A549 (cell line): Measurements from ENCODE around the gene FBXO38. TPM values are rescaled to one million over a fixed set of nuclear protein-coding genes. Genes with fewer than 3 reads are reported as not detected.
A peak's percentile ranks its signal among the peaks of the same experiment; 100 is the strongest.

ENCODE experiments used
- ATAC-seq, 2 experiments: fragments of 200-7000 bp in 1 of 2; fragments of >200 bp in 1 of 2; cut with Nextera tagmentation in 1 of 2; cut with Tn5 transposase in 1 of 2; 3 replicates each; pipeline versions ENCODE4 v1.8.0 to v1.9.1; 2018 to 2020; ENCODE audit warnings: mild to moderate bottlenecking in 1 of 2, moderate library complexity in 1 of 2
- CTCF ChIA-PET: fragments of 300-600 bp; sonication (Branson Sonifier 250); formaldehyde crosslinking; extraction: SDS; loops from one replicate; lab custom pipeline; 2021; ENCODE audit warnings: antibody characterized with exemption, inconsistent platforms; lab: Yijun Ruan, JAX
- POLR2A ChIA-PET: fragments of 350-600 bp; formaldehyde crosslinking; extraction: SDS; loops from one replicate; lab custom pipeline; 2021; ENCODE audit warnings: antibody characterized with exemption, inconsistent platforms; lab: Yijun Ruan, JAX
- DNase-seq, 2 experiments: peaks; one replicate each; pipeline versions ENCODE4 v3.0.0 to v3.0.0-alpha.2; 2011 to 2016; ENCODE audit warnings: low read depth in 1 of 2, low spot score in 1 of 2
- FAIRE-seq: peaks from 2 replicates; lab custom pipeline; 2011; peaks lifted over from hg19 to GRCh38; lab: Jason Lieb, UNC
- H3K27ac ChIP-seq, 2 experiments: fragments of >200 bp; sonication (Bioruptor Twin); formaldehyde crosslinking; 3 replicates each; pipeline ENCODE4 v1.5.1; 2016 to 2017
- H3K4me1 ChIP-seq: fragments of >200 bp; sonication (Bioruptor Twin); formaldehyde crosslinking; 3 replicates; pipeline ENCODE4 v1.6.1; 2016
- H3K4me2 ChIP-seq: fragments of >200 bp; sonication (Bioruptor Twin); formaldehyde crosslinking; 3 replicates; pipeline ENCODE4 v1.6.1; 2016
- H3K4me3 ChIP-seq: fragments of >200 bp; sonication (Bioruptor Twin); formaldehyde crosslinking; 3 replicates; pipeline ENCODE4 v1.5.1; 2016
- H3K9me3 ChIP-seq: fragments of >200 bp; sonication (Bioruptor Twin); formaldehyde crosslinking; 3 replicates; pipeline ENCODE4 v1.6.1; 2016
- BCL3 ChIP-seq: fragments of >200 bp; sonication (Bioruptor Twin); formaldehyde crosslinking; IDR thresholded peaks from 3 replicates; pipeline ENCODE4 v1.6.1; 2016
- CEBPB ChIP-seq, 2 experiments: fragments of >200 bp in 1 of 2; sonication (Bioruptor Twin) in 1 of 2; formaldehyde crosslinking in 1 of 2; IDR thresholded peaks; 2 replicates each; pipeline ENCODE4 v1.6.1; 2012 to 2016
- CTCF ChIP-seq: fragments of >200 bp; sonication (Bioruptor Twin); formaldehyde crosslinking; IDR thresholded peaks from 3 replicates; pipeline ENCODE4 v1.5.1; 2016
- E2F6 ChIP-seq: IDR thresholded peaks from 2 replicates; pipeline ENCODE4 v1.6.1; 2012; ENCODE audit warnings: low read depth, borderline replicate concordance
- EHF ChIP-seq: fragments of 250-450 bp; sonication (Bioruptor Pico); IDR thresholded peaks from 2 replicates; pipeline ENCODE4 v1.5.0; 2020; ENCODE audit warnings: mild to moderate bottlenecking
- EHMT2 ChIP-seq: fragments of 200-600 bp; sonication (generic); IDR thresholded peaks from 2 replicates; pipeline ENCODE4 v1.6.1; 2016; ENCODE audit warnings: antibody characterized with exemption, low read depth, mild to moderate bottlenecking, moderate library complexity
- FOSB ChIP-seq: fragments of 250-450 bp; sonication (Bioruptor Pico); IDR thresholded peaks from 2 replicates; pipeline ENCODE4 v1.5.0; 2020; ENCODE audit warnings: mild to moderate bottlenecking, moderate library complexity
- FOSL2 ChIP-seq, 2 experiments: fragments of 450-650 bp in 1 of 2; fragments of >200 bp in 1 of 2; sonication (Bioruptor Twin) in 1 of 2; formaldehyde crosslinking; IDR thresholded peaks; 2 replicates each; pipeline versions ENCODE4 v1.5.0 to v1.6.1; 2016 to 2020; ENCODE audit warnings: mild to moderate bottlenecking in 1 of 2, moderate library complexity in 1 of 2
- HDAC2 ChIP-seq: fragments of 200-600 bp; sonication (generic); IDR thresholded peaks from 2 replicates; pipeline ENCODE4 v1.6.1; 2016
- HOXA7 ChIP-seq: fragments of 250-450 bp; sonication (Bioruptor Pico); IDR thresholded peaks from 2 replicates; pipeline ENCODE4 v1.5.0; 2020; ENCODE audit warnings: mild to moderate bottlenecking, moderate library complexity
- HOXB5 ChIP-seq: fragments of 250-450 bp; sonication (Bioruptor Pico); IDR thresholded peaks from 2 replicates; pipeline ENCODE4 v1.5.0; 2020; ENCODE audit warnings: mild to moderate bottlenecking, moderate library complexity
- KDM1A ChIP-seq: fragments of 200-600 bp; sonication (generic); IDR thresholded peaks from 2 replicates; pipeline ENCODE4 v1.6.1; 2016; ENCODE audit warnings: low read depth, mild to moderate bottlenecking
- MAX ChIP-seq: IDR thresholded peaks from 2 replicates; pipeline ENCODE4 v1.6.1; 2012
- RFX5 ChIP-seq: fragments of 450-650 bp; IDR thresholded peaks from 2 replicates; pipeline ENCODE4 v1.7.1; 2014; ENCODE audit warnings: antibody characterized with exemption, mild to moderate bottlenecking, moderate library complexity
- SMC3 ChIP-seq: fragments of >200 bp; sonication (Bioruptor Twin); formaldehyde crosslinking; IDR thresholded peaks from 3 replicates; pipeline ENCODE4 v1.6.1; 2018; ENCODE audit warnings: inconsistent platforms
- TFCP2L1 ChIP-seq: fragments of 250-450 bp; sonication (Bioruptor Pico); IDR thresholded peaks from 2 replicates; pipeline ENCODE4 v1.5.0; 2021; ENCODE audit warnings: mild to moderate bottlenecking
- TP53 ChIP-seq: fragments of 250-450 bp; sonication (Bioruptor Pico); IDR thresholded peaks from 2 replicates; pipeline ENCODE4 v1.5.0; 2021; ENCODE audit warnings: mild to moderate bottlenecking, moderate library complexity
- ZC3H11A ChIP-seq: fragments of 450-650 bp; IDR thresholded peaks from 2 replicates; pipeline ENCODE4 v1.6.1; 2014; ENCODE audit warnings: antibody characterized with exemption, mild to moderate bottlenecking
- ZFP36 ChIP-seq: fragments of 450-650 bp; IDR thresholded peaks from 2 replicates; pipeline ENCODE4 v1.6.1; 2014; ENCODE audit warnings: borderline replicate concordance; ENCODE audit not compliant: partially characterized antibody
- WGBS: methylation state at CpG from one replicate; pipeline ENCODE4 v1.1.6; 2017; ENCODE audit errors: missing lambda C conversion rate; 5-methylcytosine and 5-hydroxymethylcytosine counted together
- polyA plus RNA-seq, 4 experiments: library from polyadenylated mRNA; depleted of rRNA in 3 of 4; stranded (reverse); fragments of >200 nt; fragmentation: RNase III in 1 of 4; extraction: RNeasy Plus Mini Kit Qiagen cat#74134 plus additional on column Dnase treatment in 1 of 4; gene quantifications; 2 replicates in 3 of 4; 3 replicates in 1 of 4; pipeline ENCODE4 v1.2.3, GENCODE V29; 2011 to 2017
- TF ChIP-seq, protein P1 (sequence below): IDR thresholded peaks from 2 replicates; pipeline ENCODE4 v1.6.1; 2012

Gene FBXO38
- polyA plus RNA-seq, 2 of the 4 experiments (the other 2 are of a cell fraction), result 15.8 to 33.2 TPM

DNA sequence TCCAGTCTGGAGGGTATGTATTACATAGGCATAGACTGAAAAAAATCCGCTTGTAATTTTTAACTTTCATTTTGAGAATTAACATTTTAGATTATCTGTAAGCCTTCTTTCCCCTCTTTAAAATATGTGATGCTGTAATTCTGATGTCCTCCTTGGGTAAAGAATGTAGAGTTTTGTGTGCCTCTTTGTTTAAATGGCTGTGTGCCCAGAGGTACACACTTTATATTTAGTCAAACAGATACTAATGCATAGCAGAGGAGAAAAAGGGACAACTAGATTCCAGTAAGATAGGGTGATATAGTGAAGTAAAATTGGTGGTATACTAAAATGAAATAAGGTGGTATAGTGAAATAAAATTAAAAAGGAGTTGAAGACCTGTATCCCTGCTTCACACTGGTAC is 1.3 kb downstream of the FBXO38 start:
- peak overlapping the region; percentile 92; the same call in 2 of the 3 replicates for H3K4me3 ChIP-seq
- peaks cover 13% of the 10 kb centered on the region; the same call in 2 of the 3 replicates for H3K4me1 ChIP-seq
- ChIA-PET POLR2A (interaction anchor here (1.2 kb wide), 1 partner anchor 27 kb away, joined by 3 read pairs; no protein-coding TSS in a partner anchor), CTCF (interaction anchor here (1.3 kb wide), 1 partner anchor 63 kb away, joined by 3 read pairs; no protein-coding TSS in a partner anchor)
- ATAC-seq, result no peak
- H3K9me3 ChIP-seq, result no peaks in the 10 kb centered on the region
- FAIRE-seq, result no peak
- DNase-seq, result no peak
- no peak overlapping the region for H3K27ac ChIP-seq
- peak overlapping the region; percentile 96 for H3K4me2 ChIP-seq
- 88% methylated on average over 1 of the region's 1 CpG for WGBS
- TF ChIP-seq HDAC2, result no peak
- TF ChIP-seq CTCF, result no peak
- no peak for TF ChIP-seq SMC3
- TF ChIP-seq HOXB5 (CRISPR knock-in tag), result no peak
- no peak for TF ChIP-seq FOSB (CRISPR knock-in tag)
- no peak for TF ChIP-seq FOSL2 (IDR thresholded peaks at IDR 0.05)
- TF ChIP-seq FOSL2 (CRISPR knock-in tag; IDR thresholded peaks at IDR 0.05), result no peak
- no peak for TF ChIP-seq ZC3H11A
- no peak for TF ChIP-seq E2F6
- TF ChIP-seq EHMT2, result no peak
- TF ChIP-seq KDM1A, result no peak
- no peak for TF ChIP-seq CEBPB (IDR thresholded peaks at IDR 0.05)
- no peak for TF ChIP-seq EHF (CRISPR knock-in tag)

DNA sequence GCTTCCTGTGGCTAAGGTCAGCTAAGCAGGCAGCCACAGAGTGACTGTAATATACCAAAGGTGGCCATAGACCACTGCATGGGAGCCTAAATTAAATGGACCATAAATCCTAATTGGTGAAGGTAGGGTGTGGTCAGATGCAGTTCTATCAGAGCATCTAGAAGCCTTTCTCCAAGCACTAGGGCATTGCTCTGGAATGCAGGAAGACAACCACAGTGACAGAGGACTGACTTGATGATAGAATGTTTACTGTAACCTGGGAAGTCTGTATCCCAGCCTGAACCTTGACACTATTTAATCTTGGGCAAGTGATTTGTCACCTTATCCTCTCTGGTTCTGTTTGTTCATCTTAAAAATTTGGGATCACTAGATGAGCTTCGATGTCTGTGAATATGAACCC is 2.3 kb downstream of the FBXO38 start:
- TF ChIP-seq MAX, result no peak
- TF ChIP-seq, protein P1, sequence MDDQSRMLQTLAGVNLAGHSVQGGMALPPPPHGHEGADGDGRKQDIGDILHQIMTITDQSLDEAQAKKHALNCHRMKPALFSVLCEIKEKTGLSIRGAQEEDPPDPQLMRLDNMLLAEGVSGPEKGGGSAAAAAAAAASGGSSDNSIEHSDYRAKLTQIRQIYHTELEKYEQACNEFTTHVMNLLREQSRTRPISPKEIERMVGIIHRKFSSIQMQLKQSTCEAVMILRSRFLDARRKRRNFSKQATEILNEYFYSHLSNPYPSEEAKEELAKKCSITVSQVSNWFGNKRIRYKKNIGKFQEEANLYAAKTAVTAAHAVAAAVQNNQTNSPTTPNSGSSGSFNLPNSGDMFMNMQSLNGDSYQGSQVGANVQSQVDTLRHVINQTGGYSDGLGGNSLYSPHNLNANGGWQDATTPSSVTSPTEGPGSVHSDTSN, result no peak
- Histone ChIP-seq H3K4me3 (no peak overlapping the region), H3K9me3 (no peaks in the 10 kb centered on the region), H3K4me1 (peaks cover 13% of the 10 kb centered on the region; the same call in 2 of the 3 replicates), H3K27ac (no peak overlapping the region), H3K4me2 (no peak overlapping the region)
- FAIRE-seq, result no peak
- 88% methylated on average over 1 of the region's 1 CpG for WGBS
- ATAC-seq, result no peak
- no peak for DNase-seq
- POLR2A ChIA-PET, result no interaction called here
- CTCF ChIA-PET, result no interaction called here

GRCh38 chr5:148387325-148387724 is 3.6 kb downstream of the FBXO38 start:
- FAIRE-seq, result no peak
- no peak overlapping the region for H3K27ac ChIP-seq
- H3K4me2 ChIP-seq, result no peak overlapping the region
- 82% methylated on average over 3 of the region's 3 CpGs for WGBS
- H3K9me3 ChIP-seq, result no peaks in the 10 kb centered on the region
- no peak for DNase-seq
- no peak for ATAC-seq
- CTCF ChIA-PET, result interaction anchor here (0.6 to 1.5 kb wide), 4 partner anchors 12 to 208 kb away, joined by 3 to 4 read pairs (median 3); no protein-coding TSS in a partner anchor
- H3K4me3 ChIP-seq, result no peak overlapping the region
- POLR2A ChIA-PET, result no interaction called here
- no peak for TF ChIP-seq TFCP2L1
- peaks cover 13% of the 10 kb centered on the region; the same call in 2 of the 3 replicates for H3K4me1 ChIP-seq

DNA sequence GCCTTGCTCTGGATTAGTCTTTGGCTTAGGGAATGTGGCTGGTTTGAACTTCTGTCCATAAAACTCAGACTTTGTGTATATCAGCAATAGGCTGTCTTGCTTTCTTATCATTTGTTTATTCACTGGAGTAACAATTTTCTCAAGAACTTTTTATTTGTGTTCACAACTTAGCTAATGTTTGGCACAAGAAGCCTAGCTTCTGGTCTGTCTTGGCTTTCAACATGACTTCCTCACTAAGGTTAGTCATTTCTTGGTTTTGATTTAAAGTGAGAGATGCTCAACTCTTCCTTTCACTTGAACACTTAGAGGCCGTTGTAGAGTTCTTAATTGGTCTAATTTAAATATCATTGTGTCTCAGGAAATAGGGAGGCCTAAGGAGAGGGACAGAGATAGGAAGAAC is 4.9 kb downstream of the FBXO38 start:
- POLR2A ChIA-PET, result no interaction called here
- TF ChIP-seq ZFP36, result no peak
- no peak for TF ChIP-seq RFX5
- no peak for TF ChIP-seq TP53 (CRISPR knock-in tag)
- TF ChIP-seq HDAC2, result no peak
- TF ChIP-seq HOXA7, result no peak
- no peak for TF ChIP-seq BCL3
- DNase-seq (no peak), ATAC-seq (no peak), FAIRE-seq (no peak)
- Histone ChIP-seq H3K4me1 (peaks cover 11% of the 10 kb centered on the region; the same call in 2 of the 3 replicates), H3K27ac (no peak overlapping the region), H3K4me2 (no peak overlapping the region), H3K4me3 (no peak overlapping the region), H3K9me3 (no peaks in the 10 kb centered on the region)
- CTCF ChIA-PET, result interaction anchor here (0.5 to 1.5 kb wide), 3 partner anchors 10 to 31 kb away, joined by 3 to 6 read pairs (median 3); no protein-coding TSS in a partner anchor
- WGBS, result 71% methylated on average over 1 of the region's 1 CpG
